GM21723 (cell line): ENCODE measurements around the gene TMEM204.

Experiments
- ATAC-seq: cut with Tn5 transposase; IDR thresholded peaks from one replicate; pipeline ENCODE4 v1.9.1; 2021; ENCODE audit warnings: mild to moderate bottlenecking, moderate library complexity; ENCODE audit not compliant: unreplicated experiment

The TMEM204 gene

DNA sequence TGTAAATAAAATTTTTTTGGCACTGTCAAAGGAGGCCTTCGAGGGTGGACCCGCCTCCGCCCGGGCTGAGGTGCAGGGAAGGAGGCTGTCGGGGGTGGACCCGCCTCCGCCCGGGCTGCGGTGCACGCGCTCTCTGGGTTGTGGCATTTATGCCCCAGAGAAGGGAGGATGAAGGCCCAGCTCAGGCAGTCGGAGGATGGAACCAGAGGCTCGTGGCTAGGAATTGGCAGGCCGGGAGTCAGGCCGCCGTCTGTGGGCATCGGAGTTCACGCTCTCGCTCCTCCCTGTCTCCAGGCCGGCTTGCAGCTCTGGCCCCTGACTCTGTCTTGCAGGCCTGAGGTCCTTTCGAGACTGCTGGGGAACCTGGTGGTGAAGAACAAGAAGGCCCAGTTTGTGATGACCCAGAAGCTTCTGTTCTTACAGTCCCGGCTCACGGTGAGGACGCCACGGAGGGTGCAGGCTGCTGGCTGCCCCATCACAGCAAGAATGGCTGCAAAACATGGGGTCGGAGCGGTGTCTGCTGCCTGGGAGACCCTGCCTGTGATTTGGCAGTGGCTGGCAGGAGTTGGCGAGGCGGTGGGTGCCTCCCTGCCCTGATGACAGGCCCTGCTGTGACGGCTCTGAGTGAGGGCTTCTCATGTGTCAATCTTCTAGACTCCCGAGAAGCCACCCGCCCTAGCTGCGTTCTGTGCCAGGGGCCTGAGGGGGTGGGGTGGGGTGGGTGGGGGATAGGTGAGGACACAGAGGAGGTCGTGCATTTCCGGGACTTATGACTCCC, 34.4 kb upstream of the TMEM204 start:
- ATAC-seq, result no peak

- ATAC-seq, result no peak
Measured at GRCh38 chr16:1499756-1500464, 33.6 kb upstream of the TMEM204 start.

GRCh38 chr16:1500465-1501150, 32.9 kb upstream of the TMEM204 start:
- no peak for ATAC-seq

DNA sequence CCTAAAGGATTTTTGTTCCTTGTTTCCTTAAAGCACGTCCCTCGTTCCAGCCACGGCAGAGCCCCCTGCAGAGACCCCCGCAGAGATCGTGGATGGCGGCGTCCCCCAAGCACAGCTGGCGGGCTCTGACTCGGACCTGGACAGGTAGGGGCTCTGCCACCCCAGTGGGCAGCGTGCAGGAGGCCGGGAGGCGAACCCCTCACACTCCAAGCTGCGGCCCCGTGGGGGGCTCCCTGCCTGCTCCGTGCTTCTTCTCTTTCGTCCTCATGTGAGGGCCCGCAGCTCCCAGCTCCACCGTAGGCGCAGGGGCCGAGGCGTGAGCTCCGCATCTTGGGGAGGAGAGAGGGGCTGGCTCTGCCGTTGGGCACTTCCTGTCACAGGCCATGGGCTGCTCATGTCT, 31.8 kb upstream of the TMEM204 start:
- ATAC-seq, result no peak

- ATAC-seq, result no peak
Measured at GRCh38 chr16:1502092-1503004, 31.1 kb upstream of the TMEM204 start.

DNA sequence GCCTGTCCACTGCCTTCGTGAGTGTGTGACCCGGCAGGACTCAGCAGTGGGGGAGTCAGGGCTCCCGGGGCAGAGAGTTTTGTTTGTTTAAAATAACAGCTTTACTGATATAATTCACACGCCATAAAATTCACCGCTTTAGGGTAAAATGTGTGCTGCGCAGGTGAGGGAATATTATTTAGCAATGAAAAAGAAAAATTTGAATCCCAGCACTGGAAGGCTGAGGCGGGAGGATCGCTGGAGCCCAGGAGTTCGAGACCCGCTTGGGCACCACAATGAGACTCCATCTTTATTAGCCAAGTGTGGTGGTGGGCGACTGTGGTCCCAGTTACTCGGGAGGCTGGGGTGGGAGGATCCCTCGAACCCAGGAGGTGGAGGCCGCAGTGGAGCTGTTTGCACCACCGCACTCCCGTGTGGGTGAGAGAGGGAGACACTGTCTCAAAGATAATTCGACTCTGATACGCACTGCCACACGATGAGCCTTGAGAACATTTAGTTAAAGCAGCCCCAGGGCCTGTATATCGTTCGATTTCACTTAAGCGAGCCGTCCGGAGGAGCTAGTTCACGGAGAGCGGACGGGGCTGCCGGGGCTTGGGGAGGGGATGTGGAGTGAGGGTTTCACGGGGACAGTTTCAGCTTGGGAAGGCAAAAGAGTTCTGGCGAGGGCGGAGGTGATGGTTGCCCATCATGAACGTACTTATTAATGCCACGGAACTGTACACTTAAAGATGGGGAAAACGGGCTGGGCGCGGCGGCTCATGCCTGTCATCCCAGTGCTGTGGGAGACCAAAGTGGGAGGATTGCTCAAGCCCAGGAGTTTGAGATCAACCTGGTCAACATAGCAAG, 30.1 kb upstream of the TMEM204 start:
- ATAC-seq, result no peak

DNA sequence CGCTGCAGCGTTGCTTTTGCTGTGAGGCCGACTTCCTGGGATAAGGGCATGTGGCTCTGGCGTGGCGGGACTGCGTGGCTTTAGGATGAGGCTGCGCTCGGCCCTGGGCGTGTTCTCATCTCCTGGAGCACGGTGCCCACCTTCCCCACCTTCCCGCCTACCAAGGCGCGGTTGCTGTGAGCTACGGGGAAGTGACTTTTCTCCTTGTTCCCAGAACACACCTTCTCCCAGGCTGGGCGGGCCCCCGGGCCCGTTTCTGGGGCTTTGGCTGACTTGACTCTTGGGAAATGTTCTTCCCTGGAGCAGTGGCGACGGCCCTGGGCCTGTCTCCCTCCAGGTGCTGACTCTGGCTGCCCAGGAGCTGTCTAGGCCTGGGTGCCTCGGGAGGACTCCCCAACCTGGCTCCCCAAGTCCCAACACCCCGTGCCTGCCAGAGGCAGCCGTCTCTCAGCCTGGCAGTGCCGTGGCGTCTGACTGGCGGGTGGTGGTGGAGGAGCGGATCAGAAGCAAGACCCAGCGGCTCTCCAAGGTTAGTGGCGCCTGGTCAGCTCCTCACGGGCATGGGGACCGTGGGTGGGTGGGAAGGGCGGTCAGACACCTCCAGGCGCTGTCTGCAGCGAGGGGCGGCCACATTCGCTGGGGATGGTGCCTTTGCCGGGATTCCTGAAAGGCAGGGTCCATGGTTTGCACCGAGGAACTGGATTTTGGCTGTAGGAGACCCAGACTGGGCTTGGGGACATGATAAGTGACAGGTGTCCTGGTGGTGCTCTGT, 28.2 kb upstream of the TMEM204 start:
- no peak for ATAC-seq

DNA sequence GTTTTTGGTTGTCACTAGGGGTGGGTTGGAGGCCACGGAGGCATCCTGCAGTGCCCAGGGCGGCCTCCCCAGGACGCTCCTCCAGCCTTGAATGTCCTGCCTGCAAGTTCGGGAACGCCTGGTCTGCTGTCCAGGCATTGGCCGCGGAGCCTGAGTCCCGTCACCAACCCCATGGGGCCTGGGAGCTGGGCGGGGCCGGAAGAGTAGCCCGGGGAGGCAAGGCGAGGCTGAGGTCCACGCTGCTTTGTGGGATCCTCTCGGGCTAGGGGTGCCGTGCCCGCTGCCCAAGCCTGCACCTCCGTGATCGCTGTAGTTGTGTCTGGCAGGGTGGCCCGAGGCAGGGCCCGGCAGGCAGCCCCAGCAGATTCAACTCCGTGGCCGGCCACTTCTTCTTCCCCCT, 27.6 kb upstream of the TMEM204 start:
- ATAC-seq, result no peak

DNA sequence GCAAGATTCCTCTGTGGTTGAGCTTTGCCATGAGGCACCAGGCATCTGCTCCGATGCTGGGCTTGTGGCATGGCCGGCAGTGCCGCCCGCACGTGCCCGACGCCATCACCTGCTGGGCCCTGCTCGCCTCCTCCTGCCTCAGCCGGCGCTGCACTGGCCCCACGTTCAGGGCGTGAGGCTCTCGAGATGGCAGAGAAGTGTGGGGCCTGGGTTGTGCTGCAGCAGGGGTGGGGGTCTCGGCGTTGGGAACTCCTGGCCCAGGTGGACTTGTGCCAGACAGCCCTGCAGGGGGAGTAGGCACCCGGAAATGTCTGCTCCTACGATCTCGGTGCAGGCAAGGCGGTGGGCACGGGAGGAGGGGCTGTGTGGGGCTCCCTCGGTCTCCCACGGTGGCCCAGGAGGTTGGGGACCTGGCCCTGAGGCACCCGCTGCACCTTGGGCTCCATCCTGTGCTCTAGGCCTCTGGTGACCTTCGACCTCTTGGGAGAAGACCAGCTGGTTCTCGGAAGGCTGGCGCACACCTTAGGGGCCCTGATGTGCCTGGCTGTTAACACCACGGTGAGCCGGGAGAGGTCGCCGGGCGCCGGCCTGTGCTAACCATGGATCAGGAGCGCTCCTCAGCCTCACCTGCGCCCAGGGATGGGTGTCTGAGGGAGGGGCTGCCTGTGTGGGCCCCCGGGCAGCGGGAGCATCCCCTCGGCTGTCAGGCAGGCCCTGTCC, 26.8 kb upstream of the TMEM204 start:
- no peak for ATAC-seq

DNA sequence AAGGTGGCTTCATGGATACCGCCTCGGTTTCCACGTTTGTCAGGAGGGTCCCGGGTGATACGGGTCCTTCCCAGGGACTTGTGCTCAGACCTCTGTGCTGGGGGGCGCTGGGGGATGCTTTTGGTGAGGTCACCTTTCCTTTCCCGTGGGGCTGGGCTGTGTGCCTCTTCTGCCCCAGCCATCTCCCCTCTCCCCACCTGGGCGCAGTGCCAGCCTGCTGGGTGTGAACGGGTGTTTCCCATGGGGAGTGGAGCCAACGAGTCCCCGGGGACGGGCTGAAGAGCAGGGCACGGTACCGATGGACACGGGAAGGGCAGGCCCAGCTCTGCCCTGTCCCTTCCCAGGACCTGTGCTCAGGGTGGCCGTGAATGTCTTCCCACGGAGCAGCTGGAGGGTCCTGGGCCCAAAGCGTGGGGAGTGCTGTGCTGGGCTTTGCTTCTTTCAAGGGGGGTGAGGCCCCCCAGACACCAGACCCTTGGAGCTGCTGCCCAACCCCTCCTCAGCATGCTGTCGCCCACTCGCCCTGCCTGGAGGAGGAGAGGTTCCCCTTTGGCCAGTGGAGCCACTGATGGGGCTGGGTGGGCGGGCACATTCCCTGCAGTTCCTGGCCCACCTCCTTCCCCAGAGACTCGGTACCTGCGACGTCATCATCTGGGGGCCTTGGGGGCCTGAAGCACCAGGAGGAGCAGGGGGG, 24.8 kb upstream of the TMEM204 start:
- no peak for ATAC-seq

DNA sequence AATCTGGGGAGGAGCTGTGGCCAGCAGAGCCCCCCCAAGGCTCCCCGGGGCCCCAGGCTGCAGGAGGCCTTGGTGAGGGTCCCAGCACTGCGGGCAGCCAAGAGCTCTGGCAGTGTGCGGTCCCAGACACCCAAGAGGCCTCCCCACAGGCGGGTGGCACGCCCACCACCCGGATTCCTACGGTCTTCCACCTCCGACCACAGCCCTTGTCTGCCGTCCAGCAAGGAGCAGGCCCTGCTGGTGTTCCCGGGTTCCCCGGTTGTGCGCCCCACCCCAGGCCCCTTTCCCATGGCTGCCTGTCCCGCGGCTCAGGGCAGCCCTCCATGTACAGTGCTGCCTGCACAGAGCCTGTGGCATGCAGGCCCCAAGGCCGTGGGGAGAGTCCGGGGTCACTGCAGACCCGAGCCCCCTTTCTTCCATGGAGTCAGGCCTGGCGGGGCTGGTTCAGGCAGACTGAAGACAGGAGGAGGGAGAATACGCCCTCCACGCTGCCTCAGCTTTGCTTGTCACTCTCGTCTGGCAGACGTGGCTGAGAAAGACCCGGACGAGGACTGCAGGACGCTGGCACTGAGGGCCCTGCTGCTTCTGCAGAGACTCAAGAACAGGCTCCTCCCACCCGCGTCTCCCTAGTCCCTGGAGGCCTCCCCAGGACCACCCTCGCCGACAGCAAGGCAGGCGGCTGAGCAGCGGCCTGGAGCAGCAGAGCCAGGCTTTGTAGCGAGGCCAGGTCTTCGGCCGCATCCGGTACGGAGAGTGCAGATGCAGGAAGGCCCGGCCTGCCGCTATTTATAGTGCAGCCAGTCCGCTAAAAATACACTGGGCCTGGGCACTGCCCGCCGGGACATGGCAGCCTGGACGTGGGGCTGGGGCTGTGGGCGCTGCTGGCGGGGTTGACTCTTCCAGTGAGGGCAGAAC, 23.9 kb upstream of the TMEM204 start:
- no peak for ATAC-seq

- ATAC-seq, result no peak
Measured at GRCh38 chr16:1510272-1510671, 23.2 kb upstream of the TMEM204 start.

DNA sequence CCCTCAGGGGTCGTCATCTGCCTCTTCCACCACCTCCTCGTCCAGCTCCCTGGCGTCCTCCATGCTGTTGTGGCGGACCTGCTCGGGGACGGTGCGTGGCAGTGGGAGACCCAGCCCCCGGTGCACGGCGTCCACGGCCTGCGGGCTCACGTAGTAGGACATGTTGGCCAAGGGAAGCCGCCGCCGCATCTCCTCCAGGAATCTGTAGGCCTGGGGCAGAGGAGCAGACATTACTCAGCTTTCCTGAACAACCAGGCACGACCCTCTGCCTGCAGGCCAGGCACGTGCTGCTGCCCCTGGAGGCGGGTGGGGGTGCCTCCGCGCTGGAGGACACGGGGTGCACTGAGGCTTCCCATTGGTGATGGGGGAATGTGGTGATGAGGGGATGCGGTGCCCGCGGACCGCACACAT, 22.5 kb upstream of the TMEM204 start:
- no peak for ATAC-seq

- ATAC-seq, result no peak
Measured at GRCh38 chr16:1511662-1512569, 21.6 kb upstream of the TMEM204 start.

- ATAC-seq, result no peak
Measured at GRCh38 chr16:1512774-1513173, 20.7 kb upstream of the TMEM204 start.

DNA sequence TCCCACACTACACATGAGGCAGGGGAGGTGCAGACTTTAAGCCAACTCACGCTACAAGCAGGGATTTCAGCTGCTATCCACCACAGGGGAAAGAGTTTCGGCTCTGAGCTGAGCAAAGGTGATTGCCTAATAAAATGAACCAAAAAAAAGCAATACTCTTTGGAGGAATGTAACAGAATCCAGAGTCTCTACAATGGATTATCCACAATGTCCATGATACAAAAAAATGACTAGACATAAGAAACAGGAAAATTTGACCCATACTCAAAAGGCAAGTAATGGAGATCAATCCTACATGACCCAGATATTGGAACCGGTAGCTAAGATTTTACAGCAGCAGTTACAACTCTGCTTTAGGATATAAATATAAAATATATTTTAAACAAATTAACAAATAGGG, 19.0 kb upstream of the TMEM204 start:
- no peak for ATAC-seq
